Heart left ventricle (tissue), 13 donors: ENCODE measurements around the gene GRM1.

Experiments used
- POLR2A ChIP-seq, 2 donors: fragments of 450-650 bp; IDR thresholded peaks; one replicate each; pipeline ENCODE4 v1.6.1; 2017; ENCODE audit warnings: antibody characterized with exemption in 2 of 2, mild to moderate bottlenecking in 2 of 2, moderate library complexity in 2 of 2
- TF ChIP-seq, protein P1 (sequence below), 12 donors: fragments of 200-600 bp; sonication (generic) in 4 of 12; IDR thresholded peaks; one replicate each; pipeline versions ENCODE4 v1.5.0 to v1.8.0; 2018 to 2022; ENCODE audit warnings: antibody characterized with exemption in 12 of 12, mild to moderate bottlenecking in 5 of 12
- donor health status: ischemic (EF 13 %, LVEDD 7.1; RV severe dilation, severe dysfunction).
- donor health status: DM: no; HTN: yes; CAD: no.
- donor health status: DM: no; HTN: no; CAD: no.
- donor health status: ischemic (EF 25% LVEDD 6.9; RV normal size, moderate dysfunction).
- donor health status: ischemic (EF 25% LVEDD 5.7; RV mildly dilated, moderate dysfunction).
- donor health status: ischemic (EF 35%, LVEDD 5.7; RV mildly dilated, moderate dysfunction).
- donor health status: nonischemic (EF 11% LVEDD 7.7; RV severe dilation, severe dysfunction).
- donor health status: DM: yes; HTN: yes; CAD: no.
- donor health status: PGD.
- donor health status: ischemic (EF 29% LVEDD 5.4; RV normal size, mild dysfunction).
- donor health status: nonischemic (EF 23%, LVEDD 6.1; RV moderate dilation, normal function).

DNA sequence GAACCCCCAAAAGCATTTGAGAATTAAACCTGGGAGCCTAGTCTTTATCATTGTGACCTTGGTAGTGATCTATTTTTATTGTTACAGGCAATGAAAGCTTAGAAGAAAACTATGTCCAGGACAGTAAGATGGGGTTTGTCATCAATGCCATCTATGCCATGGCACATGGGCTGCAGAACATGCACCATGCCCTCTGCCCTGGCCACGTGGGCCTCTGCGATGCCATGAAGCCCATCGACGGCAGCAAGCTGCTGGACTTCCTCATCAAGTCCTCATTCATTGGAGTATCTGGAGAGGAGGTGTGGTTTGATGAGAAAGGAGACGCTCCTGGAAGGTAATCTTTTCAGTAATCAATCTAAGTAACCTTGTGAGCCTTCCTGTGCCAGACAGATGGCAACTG, 323.3 kb downstream of the GRM1 start:
- TF ChIP-seq, protein P1, sequence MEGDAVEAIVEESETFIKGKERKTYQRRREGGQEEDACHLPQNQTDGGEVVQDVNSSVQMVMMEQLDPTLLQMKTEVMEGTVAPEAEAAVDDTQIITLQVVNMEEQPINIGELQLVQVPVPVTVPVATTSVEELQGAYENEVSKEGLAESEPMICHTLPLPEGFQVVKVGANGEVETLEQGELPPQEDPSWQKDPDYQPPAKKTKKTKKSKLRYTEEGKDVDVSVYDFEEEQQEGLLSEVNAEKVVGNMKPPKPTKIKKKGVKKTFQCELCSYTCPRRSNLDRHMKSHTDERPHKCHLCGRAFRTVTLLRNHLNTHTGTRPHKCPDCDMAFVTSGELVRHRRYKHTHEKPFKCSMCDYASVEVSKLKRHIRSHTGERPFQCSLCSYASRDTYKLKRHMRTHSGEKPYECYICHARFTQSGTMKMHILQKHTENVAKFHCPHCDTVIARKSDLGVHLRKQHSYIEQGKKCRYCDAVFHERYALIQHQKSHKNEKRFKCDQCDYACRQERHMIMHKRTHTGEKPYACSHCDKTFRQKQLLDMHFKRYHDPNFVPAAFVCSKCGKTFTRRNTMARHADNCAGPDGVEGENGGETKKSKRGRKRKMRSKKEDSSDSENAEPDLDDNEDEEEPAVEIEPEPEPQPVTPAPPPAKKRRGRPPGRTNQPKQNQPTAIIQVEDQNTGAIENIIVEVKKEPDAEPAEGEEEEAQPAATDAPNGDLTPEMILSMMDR (IDR thresholded peaks at IDR 0.05) = no peak
- no peak for TF ChIP-seq POLR2A (IDR thresholded peaks at IDR 0.05)
